ENCODE measurements around the gene MED26. TPM values are rescaled to one million over a fixed set of nuclear protein-coding genes. Genes with fewer than 3 reads are reported as not detected.
"Not testable (repeated sequence)": the region's sequence is repeated elsewhere in the genome, so short reads cannot be mapped to it uniquely, and the experiment has no call there.

The MED26 gene, protein sequence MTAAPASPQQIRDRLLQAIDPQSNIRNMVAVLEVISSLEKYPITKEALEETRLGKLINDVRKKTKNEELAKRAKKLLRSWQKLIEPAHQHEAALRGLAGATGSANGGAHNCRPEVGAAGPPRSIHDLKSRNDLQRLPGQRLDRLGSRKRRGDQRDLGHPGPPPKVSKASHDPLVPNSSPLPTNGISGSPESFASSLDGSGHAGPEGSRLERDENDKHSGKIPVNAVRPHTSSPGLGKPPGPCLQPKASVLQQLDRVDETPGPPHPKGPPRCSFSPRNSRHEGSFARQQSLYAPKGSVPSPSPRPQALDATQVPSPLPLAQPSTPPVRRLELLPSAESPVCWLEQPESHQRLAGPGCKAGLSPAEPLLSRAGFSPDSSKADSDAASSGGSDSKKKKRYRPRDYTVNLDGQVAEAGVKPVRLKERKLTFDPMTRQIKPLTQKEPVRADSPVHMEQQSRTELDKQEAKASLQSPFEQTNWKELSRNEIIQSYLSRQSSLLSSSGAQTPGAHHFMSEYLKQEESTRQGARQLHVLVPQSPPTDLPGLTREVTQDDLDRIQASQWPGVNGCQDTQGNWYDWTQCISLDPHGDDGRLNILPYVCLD
- polyA plus RNA-seq (ENCODE audit: insufficient read length in 4 of 4), result 1 to 10 TPM; 5.8 to 9.5 (median 8.0) TPM

DNA sequence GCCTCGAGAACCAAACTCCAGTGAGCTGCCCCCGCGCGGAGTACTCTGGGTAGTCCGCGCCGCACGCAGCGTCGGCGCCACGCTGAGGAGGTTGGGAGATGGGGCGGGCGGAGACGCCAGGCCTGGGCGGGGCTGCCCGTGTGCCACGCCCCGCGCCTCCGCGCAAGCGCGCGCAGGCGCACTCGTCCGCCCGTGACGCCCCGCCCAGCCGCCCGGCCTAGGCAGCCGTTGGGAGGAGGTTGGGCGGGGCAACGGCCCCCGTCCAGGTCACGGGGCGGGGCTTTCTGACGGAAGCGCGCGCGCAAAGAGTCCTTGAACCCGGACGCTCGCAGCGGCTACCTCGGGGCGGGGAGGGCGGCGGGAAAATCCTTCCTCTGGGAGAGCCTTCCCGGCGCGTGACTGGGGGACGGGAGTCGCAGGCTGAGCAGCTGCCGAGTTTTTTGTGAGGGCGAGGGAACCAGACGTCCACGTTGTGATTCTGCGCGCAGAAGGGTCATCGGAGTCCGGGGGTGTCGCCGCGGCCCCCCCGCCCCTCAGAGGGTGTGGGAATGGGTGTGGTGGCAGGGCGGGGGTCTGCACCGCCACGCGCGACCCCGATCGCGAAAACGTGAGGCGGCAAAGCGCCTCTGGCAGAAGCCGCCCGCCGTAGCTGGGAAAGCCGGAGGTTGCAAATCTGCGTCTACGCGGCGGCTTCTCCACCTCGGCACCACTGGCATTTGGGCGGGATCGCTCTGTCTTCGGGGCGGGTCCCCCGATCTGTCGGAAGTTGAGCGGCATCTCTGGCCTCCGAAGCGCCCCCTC is at the start of gene MED26:
MED26 (minus strand) TSS at position 22 of the 801 bp plus-strand sequence. CDS start 261 bp downstream, outside the sequence.
- DNase-seq (ENCODE audit: low read depth in 4 of 4, low spot score in 2 of 4), result peak; percentile 71 to 91 (median 88)

GRCh38 chr19:16677055-16677454 is 49.1 kb upstream of the MED26 start:
- DNase-seq (ENCODE audit: low read depth in 4 of 4, low spot score in 2 of 4), result no peak

DNA sequence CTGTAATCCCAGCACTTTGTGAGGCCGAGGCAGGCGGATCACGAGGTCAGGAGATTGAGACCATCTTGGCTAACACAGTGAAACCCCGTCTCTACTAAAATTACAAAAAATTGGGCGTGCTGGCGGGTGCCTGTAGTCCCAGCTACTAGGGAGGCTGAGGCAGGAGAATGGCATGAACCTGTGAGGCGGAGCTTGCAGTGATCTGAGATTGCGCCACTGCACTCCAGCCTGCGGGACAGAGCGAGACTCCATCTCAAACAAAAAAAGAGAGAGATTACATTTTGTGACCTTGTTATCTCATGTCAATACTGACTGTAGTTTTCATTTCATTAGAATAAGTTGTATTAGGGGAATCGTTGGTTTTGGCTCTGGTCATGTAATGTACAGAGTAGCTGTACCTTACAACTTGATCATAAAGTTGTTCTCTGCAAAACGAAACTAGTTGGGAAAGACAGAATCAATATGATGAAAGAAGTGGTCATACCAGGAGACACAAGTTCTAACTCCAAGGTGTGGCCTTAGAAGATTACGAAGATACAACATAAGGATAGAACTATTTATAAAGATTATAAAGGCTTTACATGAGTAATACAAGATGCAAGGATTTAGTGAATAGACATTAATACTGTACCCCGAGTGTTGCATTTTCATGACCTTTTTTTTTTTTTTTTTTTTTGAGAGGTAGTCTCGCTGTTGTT is 48.2 kb upstream of the MED26 start:
- DNase-seq (ENCODE audit: low read depth in 4 of 4, low spot score in 2 of 4), result no peak

DNA sequence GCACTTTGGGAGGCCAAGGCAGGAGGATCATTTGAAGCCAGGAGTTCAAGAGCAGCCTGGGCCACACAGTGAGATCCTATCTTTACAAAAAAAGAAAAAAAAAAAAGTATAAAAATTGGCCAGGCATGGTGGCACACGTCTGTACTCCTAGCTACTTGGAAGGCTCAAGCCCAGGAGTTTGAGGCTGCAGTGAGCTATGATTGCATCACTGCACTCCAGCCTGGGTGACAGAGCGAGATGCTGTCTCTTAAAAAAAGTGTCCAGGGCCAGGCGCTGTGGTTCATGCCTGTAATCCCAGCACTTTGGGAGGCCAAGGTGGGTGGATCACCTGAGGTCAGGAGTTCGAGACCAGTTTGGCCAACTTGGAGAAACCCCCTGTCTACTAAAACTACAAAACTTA is 45.8 kb upstream of the MED26 start:
- not testable (repeated sequence) for DNase-seq (ENCODE audit: low read depth in 4 of 4, low spot score in 2 of 4)

GRCh38 chr19:16673231-16673630 is 45.2 kb upstream of the MED26 start:
- DNase-seq (ENCODE audit: low read depth in 4 of 4, low spot score in 2 of 4), result no peak

DNA sequence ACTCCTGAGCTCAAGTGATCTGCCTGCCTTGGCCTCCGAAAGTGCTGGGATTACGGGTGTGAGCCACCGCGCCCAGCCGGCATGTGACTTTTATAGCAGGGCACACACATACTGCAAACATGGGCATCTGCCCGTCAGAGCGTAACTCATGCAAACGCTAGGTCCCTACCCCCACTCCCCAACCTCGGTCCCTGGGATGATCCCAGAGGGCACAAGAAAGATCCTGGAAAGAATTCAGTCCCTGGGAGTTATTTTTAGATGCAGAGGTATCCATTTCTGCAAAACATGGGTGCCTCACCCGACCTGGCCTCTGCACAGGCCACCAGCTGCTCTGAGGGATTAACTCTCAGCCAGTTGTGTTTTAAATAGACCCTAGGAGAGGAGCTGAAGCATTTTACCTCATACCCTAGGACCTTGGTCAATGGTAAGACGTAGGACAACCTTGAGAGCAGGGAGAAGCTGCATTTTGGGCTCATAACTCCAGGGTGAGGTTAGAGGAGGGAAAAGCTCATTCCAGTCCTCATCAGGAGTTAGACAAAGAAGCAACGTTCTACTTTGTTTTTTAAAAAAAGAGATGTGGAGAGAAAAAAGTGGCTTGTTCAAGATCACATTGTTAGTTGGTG is 43.8 kb upstream of the MED26 start:
- no peak for DNase-seq (ENCODE audit: low read depth in 4 of 4, low spot score in 2 of 4)

DNA sequence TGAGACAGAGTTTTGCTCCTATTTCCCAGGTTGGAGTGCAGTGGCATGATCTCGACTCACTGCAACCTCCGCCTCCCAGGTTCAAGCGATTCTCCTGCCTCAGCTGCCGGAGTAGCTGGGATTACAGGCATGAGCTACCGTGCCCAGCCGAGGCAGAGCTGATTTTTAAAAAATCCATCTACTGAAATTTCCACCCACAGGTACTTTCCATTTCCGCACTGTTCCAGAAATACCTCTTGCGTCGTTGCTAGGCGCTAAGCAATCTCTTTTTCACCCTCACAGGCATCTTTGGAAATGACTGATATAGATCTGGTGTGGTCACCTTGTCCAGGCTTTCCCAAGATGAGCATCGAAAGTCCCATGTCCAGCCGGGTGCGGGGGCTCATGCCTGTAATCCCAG is 42.3 kb upstream of the MED26 start:
- DNase-seq (ENCODE audit: low read depth in 4 of 4, low spot score in 2 of 4), result no peak

DNA sequence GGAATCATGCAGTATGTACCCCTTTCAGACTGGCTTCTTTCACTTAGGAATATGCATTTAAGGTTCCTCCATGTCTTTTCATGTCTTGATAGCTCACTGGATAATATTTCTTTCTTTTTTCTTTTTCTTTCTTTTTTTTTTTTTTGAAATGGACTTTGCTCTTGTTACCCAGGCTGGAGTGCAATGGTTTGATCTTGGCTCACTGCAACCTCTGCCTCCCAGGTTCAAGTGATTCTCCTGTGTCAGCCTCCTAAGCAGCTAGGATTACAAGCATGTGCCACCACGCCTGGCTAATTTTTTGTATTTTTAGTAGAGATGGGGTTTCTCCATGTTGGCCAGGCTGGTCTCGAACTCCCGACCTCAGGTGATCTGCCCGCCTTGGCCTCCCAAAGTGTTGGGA is 40.7 kb upstream of the MED26 start:
- not testable (repeated sequence) for DNase-seq (ENCODE audit: low read depth in 4 of 4, low spot score in 2 of 4)

GRCh38 chr19:16668176-16668575 is 40.2 kb upstream of the MED26 start:
- no peak for DNase-seq (ENCODE audit: low read depth in 4 of 4, low spot score in 2 of 4)

DNA sequence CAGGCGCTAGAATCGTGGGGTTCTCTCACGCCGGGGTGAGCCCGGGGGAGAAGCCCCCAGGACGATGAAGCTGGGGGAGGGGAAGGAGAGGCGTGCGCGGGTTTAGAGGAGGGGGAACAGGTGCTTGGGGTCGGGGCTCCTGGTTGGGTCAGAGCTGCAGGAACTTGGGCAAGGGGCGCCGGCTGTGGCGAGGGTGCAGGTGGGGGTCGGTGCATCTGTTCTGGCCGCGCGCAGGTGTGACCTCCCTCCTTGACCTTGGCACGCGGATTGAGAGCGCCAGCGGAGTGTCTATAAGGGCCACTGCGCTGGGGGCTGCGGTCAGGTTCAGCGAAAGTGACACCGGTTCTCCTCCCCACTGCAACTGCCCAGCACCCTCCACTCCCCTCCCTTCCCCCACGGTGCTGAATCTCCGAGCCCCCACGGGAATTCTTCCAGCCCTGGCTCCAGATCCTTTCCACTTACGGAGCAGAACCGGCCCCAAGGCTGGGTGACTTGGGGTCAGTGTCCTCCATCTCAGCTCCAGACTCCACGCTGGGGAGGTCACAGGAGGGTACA is 33.6 kb upstream of the MED26 start:
- DNase-seq (ENCODE audit: low read depth in 4 of 4, low spot score in 2 of 4), result peak in 1 of 4 donors; percentile 2

- DNase-seq (ENCODE audit: low read depth in 4 of 4, low spot score in 2 of 4), result peak in 1 of 4 donors; percentile 6
Measured at GRCh38 chr19:16660763-16661479, 32.9 kb upstream of the MED26 start, which contains the start of gene TMEM38A. Gene TMEM38A (plus strand): TSS chr19:16661139. CDS start chr19:16661218, 79 bp downstream.

- peak; percentile 97 to 99 (median 98) for DNase-seq (ENCODE audit: low read depth in 4 of 4, low spot score in 2 of 4)
Measured at GRCh38 chr19:16659832-16660708, 32.1 kb upstream of the MED26 start, which contains the start of gene SMIM7. Gene SMIM7 (minus strand): TSS chr19:16660144. CDS start chr19:16660110, 34 bp downstream.

DNA sequence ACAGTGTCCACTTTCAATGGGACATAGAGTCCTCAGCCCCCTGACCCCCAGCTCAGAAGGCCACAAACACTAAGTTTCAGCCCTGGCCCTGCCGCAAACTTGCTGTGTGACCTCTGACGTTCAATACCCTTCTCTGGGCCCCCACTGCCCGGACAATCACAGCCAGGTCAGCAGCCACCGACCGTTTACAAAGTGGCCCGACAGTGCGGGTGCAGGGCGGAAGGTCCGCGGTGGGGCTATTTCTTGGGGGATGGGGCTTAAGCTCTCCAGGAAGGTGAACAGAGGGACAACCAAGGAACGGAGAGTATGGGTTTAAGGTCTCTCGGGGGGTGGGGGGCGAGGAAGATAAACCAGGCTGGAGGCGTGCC is 31.4 kb upstream of the MED26 start:
- no peak for DNase-seq (ENCODE audit: low read depth in 4 of 4, low spot score in 2 of 4)

- DNase-seq (ENCODE audit: low read depth in 4 of 4, low spot score in 2 of 4), result no peak
Measured at GRCh38 chr19:16657384-16657783, 29.4 kb upstream of the MED26 start.

DNA sequence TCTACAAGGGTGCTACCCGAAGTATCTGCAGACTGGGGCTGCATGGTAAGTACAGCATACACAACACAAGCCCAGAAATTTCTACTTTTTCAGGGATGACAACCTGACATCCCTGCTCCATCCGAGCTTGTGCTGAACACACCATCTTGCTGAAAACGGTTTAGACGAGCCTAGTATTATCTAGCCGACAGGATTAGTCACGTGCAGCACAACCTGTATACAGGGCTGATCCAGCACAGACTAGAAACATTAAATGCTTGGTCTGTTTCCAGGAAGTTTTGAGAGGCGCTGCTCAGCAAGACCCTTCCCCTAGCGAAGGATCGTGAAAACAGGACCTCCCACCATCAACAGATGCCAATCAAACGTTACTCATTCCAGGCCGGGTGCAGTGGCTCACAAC is 27.7 kb upstream of the MED26 start:
- DNase-seq (ENCODE audit: low read depth in 4 of 4, low spot score in 2 of 4), result no peak

DNA sequence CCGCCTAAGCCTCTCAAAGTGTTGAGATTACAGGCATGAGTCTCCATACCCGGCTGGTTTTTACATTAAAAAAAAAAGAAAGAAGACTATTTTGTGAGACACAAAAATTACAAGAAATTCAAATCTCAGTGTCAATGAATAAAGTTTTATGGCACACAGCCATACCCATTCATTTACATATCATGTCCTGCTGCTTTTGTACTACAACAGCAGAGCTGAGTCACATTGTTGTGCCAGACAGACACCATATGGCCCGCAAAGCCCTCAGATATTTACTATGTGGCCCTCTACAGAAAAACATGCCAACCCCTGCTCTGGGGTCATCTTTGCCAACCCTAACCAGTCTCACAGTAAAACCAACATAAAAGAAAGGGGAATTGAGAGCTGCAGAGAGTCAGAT is 26.6 kb upstream of the MED26 start:
- no peak for DNase-seq (ENCODE audit: low read depth in 4 of 4, low spot score in 2 of 4)

DNA sequence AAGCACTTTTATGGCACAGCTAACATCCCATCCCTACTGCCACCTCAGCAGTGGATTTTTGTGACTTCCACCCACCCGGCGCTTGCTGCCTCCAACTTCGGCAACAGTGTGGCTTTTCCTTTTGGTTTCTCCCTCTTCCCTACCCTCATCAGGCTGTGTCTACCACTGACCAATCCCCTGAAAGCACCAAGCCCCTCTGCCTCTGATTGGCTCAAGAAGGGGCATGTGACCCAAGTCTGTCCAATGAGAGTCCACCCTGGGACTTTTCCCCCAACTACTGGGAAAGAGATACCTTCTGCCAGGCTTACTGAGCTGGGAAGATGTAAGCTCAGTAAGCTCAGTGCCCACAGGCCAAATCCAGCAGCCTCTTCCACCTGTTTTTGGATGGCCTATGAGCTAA is 26.1 kb upstream of the MED26 start:
- DNase-seq (ENCODE audit: low read depth in 4 of 4, low spot score in 2 of 4), result no peak

DNA sequence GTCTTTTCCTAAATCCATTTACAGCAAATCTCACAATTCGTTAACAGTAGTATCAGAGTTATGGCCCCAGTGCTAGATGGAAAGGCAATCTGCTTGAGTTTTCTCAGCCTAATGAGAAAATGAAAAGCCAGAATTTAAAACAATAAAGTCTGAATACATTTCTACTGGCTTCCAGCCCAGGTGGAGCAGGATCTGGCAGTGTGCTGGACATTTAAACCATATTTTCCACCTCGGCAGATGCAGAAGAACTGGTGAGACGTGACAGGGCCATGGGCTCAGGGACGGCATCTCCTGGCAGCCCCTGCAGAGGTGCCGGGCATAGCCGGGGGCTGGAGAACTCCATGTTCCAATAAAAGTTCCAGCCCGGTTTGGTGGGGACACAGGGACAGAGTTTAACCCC is 24.9 kb upstream of the MED26 start:
- DNase-seq (ENCODE audit: low read depth in 4 of 4, low spot score in 2 of 4), result no peak
